A673 (cell line): Measurements from ENCODE around the gene MEF2C. TPM values are rescaled to one million over a fixed set of nuclear protein-coding genes. Genes with fewer than 3 reads are reported as not detected.

ENCODE experiments used
- BruUV-seq: library from RNA; stranded (reverse); fragments of 400-500 nt; replicated peaks from 2 replicates; lab custom pipeline; 2021; lab: Mats Ljungman, UMichigan
- CTCF ChIA-PET: fragments of 300-600 bp; sonication (Branson Sonifier 250); formaldehyde crosslinking; loops from one replicate; lab custom pipeline; 2022; ENCODE audit warnings: antibody characterized with exemption; lab: Charles Lee
- POLR2A ChIA-PET: fragments of 300-600 bp; sonication (Branson Sonifier 250); formaldehyde crosslinking; loops from one replicate; lab custom pipeline; 2022; ENCODE audit warnings: antibody characterized with exemption; ENCODE audit not compliant: low non-redundant PET; lab: Charles Lee
- DNase-seq: peaks from one replicate; pipeline ENCODE4 v3.0.0-alpha.2; 2015; ENCODE audit warnings: low spot score
- H3K27ac ChIP-seq: fragments of 200-600 bp; sonication (generic); 2 replicates; pipeline ENCODE4 v1.5.1; 2016; ENCODE audit warnings: mixed run types, low read depth, mild to moderate bottlenecking, mixed read lengths, antibody characterized with exemption, low read length; ENCODE audit not compliant: poor library complexity, severe bottlenecking
- H3K27me3 ChIP-seq: fragments of 200-600 bp; sonication (generic); replicated peaks from 2 replicates; pipeline ENCODE4 v1.6.1; 2017; ENCODE audit warnings: mixed run types, low read depth, mild to moderate bottlenecking, mixed read lengths, antibody characterized with exemption, low read length; ENCODE audit not compliant: insufficient read depth, poor library complexity
- H3K36me3 ChIP-seq: fragments of 200-600 bp; sonication (generic); 2 replicates; pipeline ENCODE4 v1.6.1; 2016; ENCODE audit warnings: mixed run types, mild to moderate bottlenecking, mixed read lengths, antibody characterized with exemption, low read length; ENCODE audit not compliant: insufficient read depth, poor library complexity, severe bottlenecking
- H3K4me1 ChIP-seq: fragments of 200-600 bp; sonication (generic); 2 replicates; pipeline ENCODE4 v1.6.1; 2017; ENCODE audit warnings: mixed run types, mild to moderate bottlenecking, mixed read lengths, antibody characterized with exemption, low read length; ENCODE audit not compliant: insufficient read depth, poor library complexity, severe bottlenecking
- H3K4me3 ChIP-seq: fragments of 200-600 bp; sonication (generic); 2 replicates; pipeline ENCODE4 v1.5.1; 2016; ENCODE audit warnings: low read depth, mixed run types, mild to moderate bottlenecking, mixed read lengths, low read length; ENCODE audit not compliant: poor library complexity, severe bottlenecking
- H3K9me3 ChIP-seq: fragments of 200-600 bp; sonication (generic); 2 replicates; pipeline ENCODE4 v1.6.1; 2016; ENCODE audit warnings: mixed run types, low read depth, mild to moderate bottlenecking, mixed read lengths, antibody characterized with exemption, low read length; ENCODE audit not compliant: poor library complexity, severe bottlenecking
- CTCF ChIP-seq: fragments of 300-800, 200-600 bp; sonication (generic); conservative IDR thresholded peaks from 2 replicates; pipeline ENCODE4 v1.5.1; 2017; ENCODE audit warnings: low read depth, mild to moderate bottlenecking, antibody characterized with exemption, low read length, moderate library complexity, mixed read lengths
- EZH2 ChIP-seq: fragments of 200-600 bp; sonication (generic); IDR thresholded peaks from 2 replicates; pipeline ENCODE4 v1.6.1; 2017; ENCODE audit warnings: borderline replicate concordance, low read depth, mild to moderate bottlenecking, mixed read lengths, antibody characterized with exemption, low read length; ENCODE audit not compliant: poor library complexity, severe bottlenecking
- intact Hi-C: fragments of 100-400 bp; cut with micrococcal nuclease; formaldehyde crosslinking; loops from one replicate; pipeline ENCODE4 v1.10.0; 2022; ENCODE audit not compliant: unreplicated experiment
- total RNA-seq: library from RNA; stranded (reverse); gene quantifications from 2 replicates; pipeline ENCODE4 v1.2.3, GENCODE V29; 2021

The MEF2C gene
- total RNA-seq, 1 experiment from 2014 or later: 2.0 TPM

GRCh38 chr5:88670461-88670860 lies 212.5 kb downstream of the MEF2C start:
- intact Hi-C loops: loop anchor here (5.0 kb wide), 2 partner anchors 273 to 403 kb away; partner anchors contain the start of gene TMEM161B
- POLR2A ChIA-PET: no interaction called here
- no peaks in the 10 kb centered on the region for H3K36me3 ChIP-seq
- BruUV-seq: no TSS peak
- H3K9me3 ChIP-seq: no peaks in the 10 kb centered on the region
- TF ChIP-seq EZH2: no peak
- TF ChIP-seq CTCF: no peak
- H3K27ac ChIP-seq: no peak overlapping the region
- no peaks in the 10 kb centered on the region for H3K27me3 ChIP-seq
- DNase-seq: no peak
- peaks cover 25% of the 10 kb centered on the region for H3K4me1 ChIP-seq
- H3K4me3 ChIP-seq: no peak overlapping the region
- CTCF ChIA-PET: no interaction called here

- H3K27ac ChIP-seq: no peak overlapping the region
- H3K36me3 ChIP-seq: no peaks in the 10 kb centered on the region
- no TSS peak for BruUV-seq
- intact Hi-C loops: loop anchor here (5.0 kb wide), 2 partner anchors 272 to 402 kb away; partner anchors contain the start of gene TMEM161B
- no peaks in the 10 kb centered on the region for H3K27me3 ChIP-seq
- CTCF ChIA-PET: no interaction called here
- no peak for DNase-seq
- POLR2A ChIA-PET: no interaction called here
- H3K4me3 ChIP-seq: no peak overlapping the region
- TF ChIP-seq CTCF: no peak
- TF ChIP-seq EZH2: no peak
- peaks cover 25% of the 10 kb centered on the region for H3K4me1 ChIP-seq
- no peaks in the 10 kb centered on the region for H3K9me3 ChIP-seq
Measured at GRCh38 chr5:88669371-88670050, 213.5 kb downstream of the MEF2C start.

GRCh38 chr5:88667496-88668201 lies 215.3 kb downstream of the MEF2C start:
- CTCF ChIA-PET: no interaction called here
- Histone ChIP-seq H3K4me1 (peaks cover 34% of the 10 kb centered on the region), H3K27me3 (no peaks in the 10 kb centered on the region), H3K36me3 (no peaks in the 10 kb centered on the region), H3K4me3 (peak overlapping the region; percentile 50), H3K27ac (peak overlapping the region; percentile 68), H3K9me3 (no peaks in the 10 kb centered on the region)
- POLR2A ChIA-PET: interaction anchor here (0.6 kb wide), 1 partner anchor 97 kb away, joined by 5 read pairs; no protein-coding TSS in a partner anchor
- TF ChIP-seq EZH2 (no peak), CTCF (no peak)
- intact Hi-C loops: no loop called here
- DNase-seq: peak; percentile 42
- no TSS peak for BruUV-seq
